Heart left ventricle (tissue), 16 donors: ENCODE measurements around the gene DISP1. TPM values are rescaled to one million over a fixed set of nuclear protein-coding genes. Genes with fewer than 3 reads are reported as not detected.
"Not testable (repeated sequence)": the region's sequence is repeated elsewhere in the genome, so short reads cannot be mapped to it uniquely, and the experiment has no call there.

ENCODE experiments used
- ATAC-seq, 4 donors: fragments of 200-7000 bp; cut with Tn5 transposase; one replicate each; pipeline ENCODE4 v1.9.1; 2020 to 2022; ENCODE audit warnings: moderate library complexity in 4 of 4, mild to moderate bottlenecking in 3 of 4, moderate number of reproducible peaks in 1 of 4
- DNase-seq, 5 donors: peaks; one replicate each; pipeline ENCODE4 v3.0.0-alpha.2; 2020
- H3K27ac ChIP-seq, 12 donors: fragments of 200-600 bp; sonication (generic) in 4 of 12; one replicate each; pipeline versions ENCODE4 v1.5.0 to v1.8.0; 2016 to 2022; ENCODE audit warnings: mild to moderate bottlenecking in 2 of 12
- H3K27me3 ChIP-seq, 9 donors: fragments of 200-600 bp; sonication (generic) in 2 of 9; one replicate each; pipeline versions ENCODE4 v1.5.1 to v1.8.0; 2016 to 2022; ENCODE audit warnings: mild to moderate bottlenecking in 3 of 9
- H3K36me3 ChIP-seq, 9 donors: fragments of 200-600 bp; sonication (generic) in 2 of 9; one replicate each; pipeline versions ENCODE4 v1.5.0 to v1.8.0; 2018 to 2022; ENCODE audit warnings: mild to moderate bottlenecking in 2 of 9
- H3K4me1 ChIP-seq, 12 donors: fragments of 200-600 bp; sonication (generic) in 4 of 12; one replicate each; pipeline versions ENCODE4 v1.5.0 to v1.8.0; 2016 to 2022; ENCODE audit warnings: mild to moderate bottlenecking in 3 of 12
- H3K4me3 ChIP-seq, 12 donors: fragments of 200-600 bp; sonication (generic) in 4 of 12; one replicate each; pipeline versions ENCODE4 v1.5.0 to v1.8.0; 2017 to 2022; ENCODE audit warnings: mild to moderate bottlenecking in 9 of 12, moderate library complexity in 4 of 12
- H3K9me3 ChIP-seq, 12 donors: fragments of 200-600 bp; sonication (generic) in 4 of 12; one replicate each; pipeline versions ENCODE4 v1.5.0 to v1.8.0; 2016 to 2022; ENCODE audit warnings: mild to moderate bottlenecking in 1 of 12
- CTCF ChIP-seq, 12 donors: fragments of 200-600 bp; sonication (generic) in 4 of 12; IDR thresholded peaks; one replicate each; pipeline versions ENCODE4 v1.5.0 to v1.8.0; 2018 to 2022; ENCODE audit warnings: antibody characterized with exemption in 12 of 12, mild to moderate bottlenecking in 5 of 12
- POLR2A ChIP-seq, 2 donors: fragments of 450-650 bp; IDR thresholded peaks; one replicate each; pipeline ENCODE4 v1.6.1; 2017; ENCODE audit warnings: antibody characterized with exemption in 2 of 2, mild to moderate bottlenecking in 2 of 2, moderate library complexity in 2 of 2
- WGBS, 4 donors: extraction: QIAGEN DNeasy Blood & Tissue Kit in 2 of 4; methylation state at CpG; one replicate each; pipeline versions ENCODE4 v1.1.5 to v1.1.7; 2013 to 2018; 5-methylcytosine and 5-hydroxymethylcytosine counted together
- intact Hi-C, 10 donors: fragments of 100-400 bp; cut with DNase I; formaldehyde crosslinking; loops; one replicate each; pipeline versions ENCODE4 v1.11.1 to v1.14.2; 2022
- polyA plus RNA-seq, 2 donors: library from polyadenylated mRNA; stranded (reverse); fragments of 200-250 nt; gene quantifications; one replicate each; pipeline ENCODE4 v1.2.3, GENCODE V29; 2013
- total RNA-seq, 9 donors: library from RNA; depleted of rRNA in 2 of 9; stranded (reverse); fragments of >200 nt in 2 of 9; fragmentation: NEBNext Ultra II Directional in 3 of 9; extraction: Animal tissue kit (Norgen Biotek cat#: 25700) in 3 of 9; gene quantifications; one replicate each; pipeline versions ENCODE4 v1.1.0 to v1.2.4, GENCODE V29; 2016 to 2023
- donor health status: ischemic (EF 13 %, LVEDD 7.1; RV severe dilation, severe dysfunction).
- donor health status: healthy with polysubstance abuse.
- donor health status: DM: no; HTN: yes; CAD: no.
- donor health status: DM: no; HTN: no; CAD: no.
- donor health status: ischemic (EF 25% LVEDD 6.9; RV normal size, moderate dysfunction).
- donor health status: ischemic (EF 25% LVEDD 5.7; RV mildly dilated, moderate dysfunction).
- donor health status: healthy.
- donor health status: DM: yes; HTN: yes; CAD: no.
- donor health status: ischemic (EF 35%, LVEDD 5.7; RV mildly dilated, moderate dysfunction).
- donor health status: nonischemic (EF 11% LVEDD 7.7; RV severe dilation, severe dysfunction).
- donor health status: DM: yes; HTN: yes; CAD: no.
- donor health status: PGD.
- donor health status: ischemic (EF 29% LVEDD 5.4; RV normal size, mild dysfunction).
- donor health status: nonischemic (EF 23%, LVEDD 6.1; RV moderate dilation, normal function).

DISP1 gene
- total and polyA plus RNA-seq, 11 donors: 2.3 to 16.3 (median 5.8) TPM

GRCh38 chr1:222833356-222833876 is 18.6 kb downstream of the DISP1 start:
- Histone ChIP-seq H3K4me3 (no peak overlapping the region), H3K27ac (no peak overlapping the region), H3K36me3 (no peaks in the 10 kb centered on the region), H3K9me3 (no peaks in the 10 kb centered on the region), H3K27me3 (no peaks in the 10 kb centered on the region), H3K4me1 (peaks cover 0 to 11% (median 0%) of the 10 kb centered on the region in 12 donors)
- intact Hi-C loops: no loop called here
- no peak for TF ChIP-seq CTCF (IDR thresholded peaks at IDR 0.05)
- TF ChIP-seq POLR2A (IDR thresholded peaks at IDR 0.05): no peak
- ATAC-seq (no peak), DNase-seq (no peak)
- 95 to 98% (median 96%) methylated on average over 2 of the region's 2 CpGs for WGBS, 4 donors

- intact Hi-C loops: no loop called here
- Histone ChIP-seq H3K36me3 (no peaks in the 10 kb centered on the region), H3K27me3 (no peaks in the 10 kb centered on the region), H3K27ac (no peak overlapping the region), H3K4me3 (no peak overlapping the region), H3K4me1 (no peaks in the 10 kb centered on the region), H3K9me3 (no peaks in the 10 kb centered on the region)
- ATAC-seq (no peak), DNase-seq (no peak)
- WGBS, 4 donors: 85 to 91% (median 89%) methylated on average over 6 of the region's 6 CpGs
- TF ChIP-seq CTCF (IDR thresholded peaks at IDR 0.05): no peak
- no peak for TF ChIP-seq POLR2A (IDR thresholded peaks at IDR 0.05)
These were observed 28.9 kb downstream of the DISP1 start for GRCh38 chr1:222843469-222844410.

- ATAC-seq (no peak), DNase-seq (no peak)
- 81 to 88% (median 84%) methylated on average over 3 of the region's 3 CpGs for WGBS, 4 donors
- intact Hi-C loops: no loop called here
- Histone ChIP-seq H3K36me3 (no peaks in the 10 kb centered on the region), H3K27ac (no peak overlapping the region), H3K4me3 (no peak overlapping the region), H3K4me1 (no peaks in the 10 kb centered on the region), H3K9me3 (no peaks in the 10 kb centered on the region), H3K27me3 (no peaks in the 10 kb centered on the region)
- TF ChIP-seq POLR2A (IDR thresholded peaks at IDR 0.05): no peak
- no peak for TF ChIP-seq CTCF (IDR thresholded peaks at IDR 0.05)
These were observed 29.6 kb downstream of the DISP1 start for GRCh38 chr1:222844411-222844779.

GRCh38 chr1:222845763-222846162 is 30.9 kb downstream of the DISP1 start:
- no peaks in the 10 kb centered on the region for H3K27me3 ChIP-seq
- H3K36me3 ChIP-seq: no peaks in the 10 kb centered on the region
- no peaks in the 10 kb centered on the region for H3K4me1 ChIP-seq
- no peak overlapping the region for H3K27ac ChIP-seq
- no peak overlapping the region for H3K4me3 ChIP-seq
- intact Hi-C loops: no loop called here
- DNase-seq (no peak), ATAC-seq (no peak)
- no peaks in the 10 kb centered on the region for H3K9me3 ChIP-seq
- TF ChIP-seq CTCF (IDR thresholded peaks at IDR 0.05): no peak
- TF ChIP-seq POLR2A (IDR thresholded peaks at IDR 0.05): no peak

- H3K4me3 ChIP-seq, H3K27me3 ChIP-seq, H3K9me3 ChIP-seq, intact Hi-C loops, H3K36me3 ChIP-seq, H3K27ac ChIP-seq, H3K4me1 ChIP-seq, ATAC-seq, DNase-seq: not testable (repeated sequence)
These were observed 35.7 kb downstream of the DISP1 start for GRCh38 chr1:222850550-222850949.
